ENCODE measurements around the gene EFHC1. TPM values are rescaled to one million over a fixed set of nuclear protein-coding genes. Genes with fewer than 3 reads are reported as not detected.

EFHC1 gene
- total RNA-seq, 1 donor from 2014 or later = 33.8 TPM

DNA sequence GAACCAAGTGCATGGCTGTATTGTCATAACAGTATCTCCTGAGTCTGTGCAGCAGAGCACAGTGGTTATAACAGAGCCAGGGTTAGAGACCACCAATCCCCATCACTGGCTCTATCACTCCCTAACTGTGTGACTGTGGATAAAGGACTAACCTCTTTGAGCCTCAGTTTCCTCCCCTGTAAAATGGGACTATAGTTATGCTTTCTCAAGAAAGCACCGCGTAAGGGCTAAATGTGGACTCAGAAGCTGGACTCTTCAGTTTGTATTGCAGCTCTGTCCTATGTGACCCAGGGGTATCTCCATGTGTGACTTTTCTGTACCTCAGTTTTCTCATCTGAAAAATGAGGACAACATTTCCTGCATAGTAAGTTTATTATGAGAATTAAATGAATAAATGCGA is 96.8 kb downstream of the EFHC1 start:
- H3K4me1 Mint-ChIP-seq (ENCODE audit: unreplicated experiment) = peaks cover 97% of the 10 kb centered on the region
- H3K9me3 Mint-ChIP-seq (ENCODE audit: unreplicated experiment) = no peaks in the 10 kb centered on the region
- no peak for DNase-seq (ENCODE audit: extremely low spot score, unreplicated experiment)
- H3K27ac Mint-ChIP-seq (ENCODE audit: unreplicated experiment) = peak overlapping the region; percentile 99
- peaks cover 76% of the 10 kb centered on the region for H3K36me3 Mint-ChIP-seq (ENCODE audit: unreplicated experiment)
- H3K4me3 Mint-ChIP-seq (ENCODE audit: unreplicated experiment) = no peak overlapping the region
- TF ChIP-seq, protein P1, sequence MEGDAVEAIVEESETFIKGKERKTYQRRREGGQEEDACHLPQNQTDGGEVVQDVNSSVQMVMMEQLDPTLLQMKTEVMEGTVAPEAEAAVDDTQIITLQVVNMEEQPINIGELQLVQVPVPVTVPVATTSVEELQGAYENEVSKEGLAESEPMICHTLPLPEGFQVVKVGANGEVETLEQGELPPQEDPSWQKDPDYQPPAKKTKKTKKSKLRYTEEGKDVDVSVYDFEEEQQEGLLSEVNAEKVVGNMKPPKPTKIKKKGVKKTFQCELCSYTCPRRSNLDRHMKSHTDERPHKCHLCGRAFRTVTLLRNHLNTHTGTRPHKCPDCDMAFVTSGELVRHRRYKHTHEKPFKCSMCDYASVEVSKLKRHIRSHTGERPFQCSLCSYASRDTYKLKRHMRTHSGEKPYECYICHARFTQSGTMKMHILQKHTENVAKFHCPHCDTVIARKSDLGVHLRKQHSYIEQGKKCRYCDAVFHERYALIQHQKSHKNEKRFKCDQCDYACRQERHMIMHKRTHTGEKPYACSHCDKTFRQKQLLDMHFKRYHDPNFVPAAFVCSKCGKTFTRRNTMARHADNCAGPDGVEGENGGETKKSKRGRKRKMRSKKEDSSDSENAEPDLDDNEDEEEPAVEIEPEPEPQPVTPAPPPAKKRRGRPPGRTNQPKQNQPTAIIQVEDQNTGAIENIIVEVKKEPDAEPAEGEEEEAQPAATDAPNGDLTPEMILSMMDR (IDR thresholded peaks at IDR 0.05) = no peak
- H3K27me3 Mint-ChIP-seq (ENCODE audit: unreplicated experiment) = no peaks in the 10 kb centered on the region

DNA sequence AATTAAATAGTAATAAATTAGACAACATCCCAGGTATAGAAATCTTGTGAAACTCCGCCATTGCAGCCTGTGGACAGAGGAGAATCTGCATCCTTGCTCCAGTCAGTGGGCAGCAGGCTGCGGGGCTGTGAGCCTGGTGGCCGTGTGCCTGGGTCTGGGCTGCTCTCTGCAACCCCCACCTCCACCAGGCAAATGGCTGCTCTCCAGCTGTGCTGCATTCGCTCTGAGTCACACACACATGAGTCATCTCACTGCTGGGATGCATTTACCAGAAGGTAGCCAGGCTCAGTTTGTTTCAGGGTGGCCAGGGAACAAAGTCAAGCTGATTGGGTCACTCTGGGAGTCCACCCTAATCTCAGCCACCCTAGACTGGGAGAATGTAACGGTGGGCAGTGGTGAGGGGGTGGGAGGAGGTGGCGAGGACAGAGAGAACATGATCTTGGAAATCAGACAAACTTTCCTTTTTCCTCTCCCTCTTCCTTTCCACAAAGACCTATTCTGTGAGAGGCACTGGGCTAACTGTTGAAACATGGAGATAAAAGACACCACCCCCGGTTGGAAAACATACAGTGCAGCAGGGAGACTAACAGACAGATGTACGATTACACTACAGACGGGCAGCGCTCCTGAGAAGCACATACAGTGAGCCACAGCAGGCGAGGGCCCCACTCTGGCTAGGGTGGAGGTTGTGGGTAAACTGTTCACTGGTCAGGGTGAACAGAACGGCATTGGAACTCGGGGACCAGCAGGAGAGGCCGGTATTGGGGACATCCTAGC is 97.5 kb downstream of the EFHC1 start:
- H3K4me1 Mint-ChIP-seq (ENCODE audit: unreplicated experiment) = peaks cover 97% of the 10 kb centered on the region
- peak overlapping the region; percentile 61 for H3K4me3 Mint-ChIP-seq (ENCODE audit: unreplicated experiment)
- peak overlapping the region; percentile 99 for H3K27ac Mint-ChIP-seq (ENCODE audit: unreplicated experiment)
- H3K9me3 Mint-ChIP-seq (ENCODE audit: unreplicated experiment) = no peaks in the 10 kb centered on the region
- H3K36me3 Mint-ChIP-seq (ENCODE audit: unreplicated experiment) = peaks cover 71% of the 10 kb centered on the region
- H3K27me3 Mint-ChIP-seq (ENCODE audit: unreplicated experiment) = no peaks in the 10 kb centered on the region
- DNase-seq (ENCODE audit: extremely low spot score, unreplicated experiment) = peak; percentile 91
- TF ChIP-seq, protein P1 (IDR thresholded peaks at IDR 0.05) = no peak

DNA sequence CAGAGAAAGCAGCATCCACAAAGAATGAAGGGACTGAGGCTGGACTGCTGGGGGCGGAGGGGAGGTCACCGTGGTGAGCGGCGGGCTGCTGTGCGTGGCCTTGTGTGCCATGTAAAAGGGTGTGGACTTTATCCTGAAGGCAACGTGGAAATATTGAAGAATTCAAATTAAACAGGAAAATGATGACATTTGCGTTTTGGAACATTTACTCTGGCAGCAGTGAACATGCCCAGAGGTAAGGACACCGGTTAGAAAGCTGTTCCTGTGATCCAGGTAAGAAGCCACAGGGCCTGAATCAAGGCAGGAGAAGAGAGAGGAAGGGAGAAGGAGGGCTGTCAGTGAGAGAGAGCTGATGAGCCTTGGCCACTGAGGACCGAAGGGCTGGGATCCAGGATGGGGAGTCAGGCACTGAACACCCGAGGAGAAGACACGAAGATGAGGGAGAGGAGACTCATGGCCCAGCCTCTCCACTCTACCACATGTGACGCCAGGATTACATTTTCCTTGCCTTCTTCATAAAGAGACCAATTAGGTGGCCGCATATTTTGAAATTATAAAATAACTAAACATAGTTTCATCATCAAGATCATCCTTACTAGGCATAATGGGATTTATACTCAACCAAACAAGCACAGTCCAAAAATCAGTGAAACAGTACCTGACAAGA is 98.3 kb downstream of the EFHC1 start:
- Mint-ChIP-seq H3K36me3 (ENCODE audit: unreplicated experiment) (peaks cover 65% of the 10 kb centered on the region), H3K4me3 (ENCODE audit: unreplicated experiment) (peak overlapping the region; percentile 61), H3K4me1 (ENCODE audit: unreplicated experiment) (peaks cover 97% of the 10 kb centered on the region), H3K27ac (ENCODE audit: unreplicated experiment) (peak overlapping the region; percentile 99), H3K9me3 (ENCODE audit: unreplicated experiment) (no peaks in the 10 kb centered on the region), H3K27me3 (ENCODE audit: unreplicated experiment) (no peaks in the 10 kb centered on the region)
- TF ChIP-seq, protein P1 (IDR thresholded peaks at IDR 0.05) = no peak
- DNase-seq (ENCODE audit: extremely low spot score, unreplicated experiment) = no peak

DNA sequence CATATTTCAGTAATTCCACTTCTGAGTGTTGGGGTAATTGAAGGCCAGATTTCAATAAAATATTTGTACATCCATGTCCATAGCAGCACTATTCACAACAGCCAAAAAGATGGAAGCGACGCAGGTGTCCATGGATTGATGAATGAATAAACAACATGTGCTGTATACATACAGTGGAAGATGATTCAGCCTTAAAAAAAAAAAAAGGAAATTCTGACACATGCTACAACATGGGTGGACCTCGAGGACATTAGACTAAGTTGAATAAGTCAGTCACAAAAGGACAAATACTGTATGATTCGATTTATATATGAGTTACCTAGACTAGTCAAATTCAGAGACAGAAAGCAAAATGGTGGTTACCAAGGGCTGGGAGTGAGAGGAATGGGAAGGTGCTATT is 99.5 kb downstream of the EFHC1 start:
- H3K36me3 Mint-ChIP-seq (ENCODE audit: unreplicated experiment) = peaks cover 62% of the 10 kb centered on the region

More for the DNA sequence above, 99.5 kb downstream of the EFHC1 start:
- DNase-seq (ENCODE audit: extremely low spot score, unreplicated experiment) = no peak
- Mint-ChIP-seq H3K27ac (ENCODE audit: unreplicated experiment) (peak overlapping the region; percentile 99), H3K4me1 (ENCODE audit: unreplicated experiment) (peaks cover 97% of the 10 kb centered on the region), H3K4me3 (ENCODE audit: unreplicated experiment) (no peak overlapping the region), H3K27me3 (ENCODE audit: unreplicated experiment) (no peaks in the 10 kb centered on the region), H3K9me3 (ENCODE audit: unreplicated experiment) (no peaks in the 10 kb centered on the region)
- TF ChIP-seq, protein P1 (IDR thresholded peaks at IDR 0.05) = no peak

Measured in osteocyte (in vitro differentiated cells).